Heart left ventricle (tissue), 16 donors: ENCODE results near the gene C17orf107. TPM values are rescaled to one million over a fixed set of nuclear protein-coding genes. Genes with fewer than 3 reads are reported as not detected.

Source experiments
- ATAC-seq, 4 donors: fragments of 200-7000 bp; cut with Tn5 transposase; one replicate each; pipeline ENCODE4 v1.9.1; 2020 to 2022; ENCODE audit warnings: moderate library complexity in 4 of 4, mild to moderate bottlenecking in 3 of 4, moderate number of reproducible peaks in 1 of 4
- DNase-seq, 5 donors: peaks; one replicate each; pipeline ENCODE4 v3.0.0-alpha.2; 2020
- H3K27ac ChIP-seq, 12 donors: fragments of 200-600 bp; sonication (generic) in 4 of 12; one replicate each; pipeline versions ENCODE4 v1.5.0 to v1.8.0; 2016 to 2022; ENCODE audit warnings: mild to moderate bottlenecking in 2 of 12
- H3K27me3 ChIP-seq, 9 donors: fragments of 200-600 bp; sonication (generic) in 2 of 9; one replicate each; pipeline versions ENCODE4 v1.5.1 to v1.8.0; 2016 to 2022; ENCODE audit warnings: mild to moderate bottlenecking in 3 of 9
- H3K36me3 ChIP-seq, 9 donors: fragments of 200-600 bp; sonication (generic) in 2 of 9; one replicate each; pipeline versions ENCODE4 v1.5.0 to v1.8.0; 2018 to 2022; ENCODE audit warnings: mild to moderate bottlenecking in 2 of 9
- H3K4me1 ChIP-seq, 12 donors: fragments of 200-600 bp; sonication (generic) in 4 of 12; one replicate each; pipeline versions ENCODE4 v1.5.0 to v1.8.0; 2016 to 2022; ENCODE audit warnings: mild to moderate bottlenecking in 3 of 12
- H3K4me3 ChIP-seq, 12 donors: fragments of 200-600 bp; sonication (generic) in 4 of 12; one replicate each; pipeline versions ENCODE4 v1.5.0 to v1.8.0; 2017 to 2022; ENCODE audit warnings: mild to moderate bottlenecking in 9 of 12, moderate library complexity in 4 of 12
- H3K9me3 ChIP-seq, 12 donors: fragments of 200-600 bp; sonication (generic) in 4 of 12; one replicate each; pipeline versions ENCODE4 v1.5.0 to v1.8.0; 2016 to 2022; ENCODE audit warnings: mild to moderate bottlenecking in 1 of 12
- POLR2A ChIP-seq, 2 donors: fragments of 450-650 bp; IDR thresholded peaks; one replicate each; pipeline ENCODE4 v1.6.1; 2017; ENCODE audit warnings: antibody characterized with exemption in 2 of 2, mild to moderate bottlenecking in 2 of 2, moderate library complexity in 2 of 2
- WGBS, 4 donors: extraction: QIAGEN DNeasy Blood & Tissue Kit in 2 of 4; methylation state at CpG; one replicate each; pipeline versions ENCODE4 v1.1.5 to v1.1.7; 2013 to 2018; 5-methylcytosine and 5-hydroxymethylcytosine counted together
- intact Hi-C, 10 donors: fragments of 100-400 bp; cut with DNase I; formaldehyde crosslinking; loops; one replicate each; pipeline versions ENCODE4 v1.11.1 to v1.14.2; 2022
- polyA plus RNA-seq, 2 donors: library from polyadenylated mRNA; stranded (reverse); fragments of 200-250 nt; gene quantifications; one replicate each; pipeline ENCODE4 v1.2.3, GENCODE V29; 2013
- total RNA-seq, 9 donors: library from RNA; depleted of rRNA in 2 of 9; stranded (reverse); fragments of >200 nt in 2 of 9; fragmentation: NEBNext Ultra II Directional in 3 of 9; extraction: Animal tissue kit (Norgen Biotek cat#: 25700) in 3 of 9; gene quantifications; one replicate each; pipeline versions ENCODE4 v1.1.0 to v1.2.4, GENCODE V29; 2016 to 2023
- TF ChIP-seq, protein P1 (sequence below), 12 donors: fragments of 200-600 bp; sonication (generic) in 4 of 12; IDR thresholded peaks; one replicate each; pipeline versions ENCODE4 v1.5.0 to v1.8.0; 2018 to 2022; ENCODE audit warnings: antibody characterized with exemption in 12 of 12, mild to moderate bottlenecking in 5 of 12
- donor health status: ischemic (EF 13 %, LVEDD 7.1; RV severe dilation, severe dysfunction).
- donor health status: healthy with polysubstance abuse.
- donor health status: DM: no; HTN: yes; CAD: no.
- donor health status: DM: no; HTN: no; CAD: no.
- donor health status: ischemic (EF 25% LVEDD 6.9; RV normal size, moderate dysfunction).
- donor health status: ischemic (EF 25% LVEDD 5.7; RV mildly dilated, moderate dysfunction).
- donor health status: healthy.
- donor health status: DM: yes; HTN: yes; CAD: no.
- donor health status: ischemic (EF 35%, LVEDD 5.7; RV mildly dilated, moderate dysfunction).
- donor health status: nonischemic (EF 11% LVEDD 7.7; RV severe dilation, severe dysfunction).
- donor health status: DM: yes; HTN: yes; CAD: no.
- donor health status: PGD.
- donor health status: ischemic (EF 29% LVEDD 5.4; RV normal size, mild dysfunction).
- donor health status: nonischemic (EF 23%, LVEDD 6.1; RV moderate dilation, normal function).

The C17orf107 gene
- total and polyA plus RNA-seq, 11 donors = 0.07 to 1.3 (median 0.46) TPM

DNA sequence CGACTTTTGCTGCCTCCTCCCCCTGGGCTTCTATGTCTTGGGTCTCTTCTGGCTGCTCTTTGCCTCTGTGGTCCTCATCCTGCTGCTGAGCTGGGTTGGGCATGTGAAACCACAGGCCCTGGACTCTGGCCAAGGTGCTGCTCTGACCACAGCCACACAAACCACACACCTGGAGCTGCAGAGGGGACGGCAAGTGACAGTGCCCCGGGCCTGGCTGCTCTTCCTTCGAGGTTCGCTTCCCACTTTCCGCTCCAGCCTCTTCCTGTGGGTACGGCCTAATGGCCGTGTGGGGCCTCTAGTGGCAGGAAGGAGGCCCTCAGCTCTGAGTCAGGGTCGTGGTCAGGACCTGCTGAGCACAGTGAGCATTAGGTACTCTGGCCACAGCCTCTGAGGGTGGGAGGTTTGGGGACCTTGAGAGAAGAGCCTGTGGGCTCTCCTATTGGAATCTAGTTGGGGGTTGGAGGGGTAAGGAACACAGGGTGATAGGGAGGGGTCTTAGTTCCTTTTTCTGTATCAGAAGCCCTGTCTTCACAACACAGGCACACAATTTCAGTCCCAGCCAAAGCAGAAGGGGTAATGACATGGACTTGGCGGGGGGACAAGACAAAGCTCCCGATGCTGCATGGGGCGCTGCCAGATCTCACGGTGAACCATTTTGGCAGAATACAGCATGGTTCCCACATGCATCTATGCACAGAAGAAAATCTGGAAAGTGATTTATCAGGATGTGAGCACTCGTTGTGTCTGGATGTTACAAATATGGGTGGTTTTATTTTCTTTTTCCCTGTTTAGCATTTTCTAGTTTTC, 35.0 kb downstream of the C17orf107 start:
- intact Hi-C loops = loop anchor here in 2 of 10 donors (10.0 kb wide), 1 partner anchor 50 kb away; the partner anchor contains the start of gene CAMTA2 (in 2 of the 2)
- TF ChIP-seq POLR2A (IDR thresholded peaks at IDR 0.05) = no peak
- TF ChIP-seq, protein P1, sequence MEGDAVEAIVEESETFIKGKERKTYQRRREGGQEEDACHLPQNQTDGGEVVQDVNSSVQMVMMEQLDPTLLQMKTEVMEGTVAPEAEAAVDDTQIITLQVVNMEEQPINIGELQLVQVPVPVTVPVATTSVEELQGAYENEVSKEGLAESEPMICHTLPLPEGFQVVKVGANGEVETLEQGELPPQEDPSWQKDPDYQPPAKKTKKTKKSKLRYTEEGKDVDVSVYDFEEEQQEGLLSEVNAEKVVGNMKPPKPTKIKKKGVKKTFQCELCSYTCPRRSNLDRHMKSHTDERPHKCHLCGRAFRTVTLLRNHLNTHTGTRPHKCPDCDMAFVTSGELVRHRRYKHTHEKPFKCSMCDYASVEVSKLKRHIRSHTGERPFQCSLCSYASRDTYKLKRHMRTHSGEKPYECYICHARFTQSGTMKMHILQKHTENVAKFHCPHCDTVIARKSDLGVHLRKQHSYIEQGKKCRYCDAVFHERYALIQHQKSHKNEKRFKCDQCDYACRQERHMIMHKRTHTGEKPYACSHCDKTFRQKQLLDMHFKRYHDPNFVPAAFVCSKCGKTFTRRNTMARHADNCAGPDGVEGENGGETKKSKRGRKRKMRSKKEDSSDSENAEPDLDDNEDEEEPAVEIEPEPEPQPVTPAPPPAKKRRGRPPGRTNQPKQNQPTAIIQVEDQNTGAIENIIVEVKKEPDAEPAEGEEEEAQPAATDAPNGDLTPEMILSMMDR (IDR thresholded peaks at IDR 0.05) = peak in 4 of 12 donors; percentile 16 to 40 (median 20)
- peak in 1 of 5 donors; percentile 71 for DNase-seq
- no peaks in the 10 kb centered on the region for H3K9me3 ChIP-seq
- H3K27me3 ChIP-seq = no peaks in the 10 kb centered on the region
- H3K36me3 ChIP-seq = peaks cover 0 to 38% (median 23%) of the 10 kb centered on the region in 9 donors
- peak; percentile 11 to 41 (median 34) for ATAC-seq
- peak overlapping the region in 9 of 12 donors; percentile 13 to 54 (median 34) for H3K27ac ChIP-seq
- WGBS, 4 donors = 19 to 30% (median 21%) methylated on average over 14 of the region's 14 CpGs
- peak overlapping the region in 1 of 12 donors; percentile 2 for H3K4me3 ChIP-seq
- peaks cover 5 to 39% (median 22%) of the 10 kb centered on the region in 12 donors for H3K4me1 ChIP-seq

- peaks cover 0 to 37% (median 23%) of the 10 kb centered on the region in 9 donors for H3K36me3 ChIP-seq
- no peak for TF ChIP-seq POLR2A (IDR thresholded peaks at IDR 0.05)
- TF ChIP-seq, protein P1 (IDR thresholded peaks at IDR 0.05) = no peak
- H3K4me3 ChIP-seq = no peak overlapping the region
- H3K27me3 ChIP-seq = no peaks in the 10 kb centered on the region
- DNase-seq (no peak), ATAC-seq (no peak)
- intact Hi-C loops = loop anchor here in 5 of 10 donors (5.0 to 10.0 kb wide), 5 partner anchors 37 to 62 kb away; partner anchors contain the start of genes CAMTA2 (in 3 of the 5), INCA1 (in 1 of the 5) and KIF1C (in 1 of the 5)
- H3K27ac ChIP-seq = no peak overlapping the region
- H3K9me3 ChIP-seq = no peaks in the 10 kb centered on the region
- peaks cover 5 to 40% (median 24%) of the 10 kb centered on the region in 12 donors for H3K4me1 ChIP-seq
Measured at GRCh38 chr17:4935650-4936049, 36.3 kb downstream of the C17orf107 start.

GRCh38 chr17:4936436-4936835, 37.1 kb downstream of the C17orf107 start:
- H3K9me3 ChIP-seq = no peaks in the 10 kb centered on the region
- no peak overlapping the region for H3K4me3 ChIP-seq
- no peak for DNase-seq
- TF ChIP-seq POLR2A (IDR thresholded peaks at IDR 0.05) = no peak
- TF ChIP-seq, protein P1 (IDR thresholded peaks at IDR 0.05) = no peak
- no peaks in the 10 kb centered on the region for H3K27me3 ChIP-seq
- no peak overlapping the region for H3K27ac ChIP-seq
- peaks cover 0 to 33% (median 23%) of the 10 kb centered on the region in 9 donors for H3K36me3 ChIP-seq
- peaks cover 6 to 48% (median 32%) of the 10 kb centered on the region in 12 donors for H3K4me1 ChIP-seq
- intact Hi-C loops = loop anchor here in 5 of 10 donors (5.0 to 10.0 kb wide), 5 partner anchors 36 to 61 kb away; partner anchors contain the start of genes CAMTA2 (in 3 of the 5), INCA1 (in 1 of the 5) and KIF1C (in 1 of the 5)
- ATAC-seq = no peak
- 80 to 93% (median 81%) methylated on average over 3 of the region's 3 CpGs for WGBS, 4 donors

GRCh38 chr17:4937553-4937952, 38.2 kb downstream of the C17orf107 start:
- Histone ChIP-seq H3K4me1 (peaks cover 9 to 51% (median 36%) of the 10 kb centered on the region in 12 donors), H3K36me3 (peaks cover 0 to 44% (median 29%) of the 10 kb centered on the region in 9 donors), H3K27me3 (no peaks in the 10 kb centered on the region), H3K27ac (peak overlapping the region in 1 of 12 donors; percentile 99), H3K9me3 (no peaks in the 10 kb centered on the region), H3K4me3 (no peak overlapping the region)
- intact Hi-C loops = loop anchor here in 5 of 10 donors (5.0 to 10.0 kb wide), 5 partner anchors 35 to 60 kb away; partner anchors contain the start of genes CAMTA2 (in 3 of the 5), INCA1 (in 1 of the 5) and KIF1C (in 1 of the 5)
- TF ChIP-seq, protein P1 (IDR thresholded peaks at IDR 0.05) = no peak
- TF ChIP-seq POLR2A (IDR thresholded peaks at IDR 0.05) = no peak
- DNase-seq (peak in 1 of 5 donors; percentile 40), ATAC-seq (no peak)
- 84 to 93% (median 91%) methylated on average over 16 of the region's 16 CpGs for WGBS, 4 donors
